Thyroid gland (tissue), 4 donors: ENCODE data around the gene HES4.

Experiments used
- CTCF ChIP-seq, 6 experiments: fragments of 200-600 bp in 3 of 6; fragments of 450-650 bp in 3 of 6; sonication (generic) in 3 of 6; IDR thresholded peaks; one replicate each; pipeline ENCODE4 v1.5.1; 2016 to 2019; ENCODE audit warnings: antibody characterized with exemption in 6 of 6, mild to moderate bottlenecking in 2 of 6, inconsistent platforms in 1 of 6, moderate library complexity in 1 of 6
- POLR2A ChIP-seq, 2 donors: fragments of 450-650 bp; IDR thresholded peaks; one replicate each; pipeline ENCODE4 v1.6.1; 2017; ENCODE audit warnings: antibody characterized with exemption in 2 of 2, mild to moderate bottlenecking in 2 of 2, moderate library complexity in 1 of 2

- TF ChIP-seq CTCF (IDR thresholded peaks at IDR 0.05) (no peak), POLR2A (IDR thresholded peaks at IDR 0.05) (no peak)
These were observed 38.7 kb downstream of the HES4 start for GRCh38 chr1:961132-961669.
